Measurements from ENCODE around the gene ST14.

GRCh38 chr11:130118636-130119387 is 40.8 kb upstream of the ST14 start:
- TF ChIP-seq ELK4 (IDR thresholded peaks at IDR 0.05; ENCODE audit: borderline replicate concordance, low read depth, low read length) (no peak), ZSCAN23 (tag by site-specific recombination; IDR thresholded peaks at IDR 0.05) (no peak), KLF10 (tag by site-specific recombination; IDR thresholded peaks at IDR 0.05) (no peak), ZNF133 (tag by site-specific recombination; IDR thresholded peaks at IDR 0.05) (no peak), ZNF530 (tag by site-specific recombination; IDR thresholded peaks at IDR 0.05; ENCODE audit: low read depth) (no peak), SP2 (tag by site-specific recombination; IDR thresholded peaks at IDR 0.05) (no peak), CTCF (tag by site-specific recombination; IDR thresholded peaks at IDR 0.05) (no peak)
